HG03558 (cell line): ENCODE measurements around the gene TSPAN9.

Source experiments
- ATAC-seq: cut with Tn5 transposase; IDR thresholded peaks from one replicate; pipeline ENCODE4 v1.9.1; 2021; ENCODE audit warnings: moderate number of reproducible peaks; ENCODE audit not compliant: unreplicated experiment; ENCODE audit errors: extremely low read depth

TSPAN9 gene

GRCh38 chr12:3119192-3119755 lies 42.1 kb downstream of the TSPAN9 start:
- no peak for ATAC-seq

DNA sequence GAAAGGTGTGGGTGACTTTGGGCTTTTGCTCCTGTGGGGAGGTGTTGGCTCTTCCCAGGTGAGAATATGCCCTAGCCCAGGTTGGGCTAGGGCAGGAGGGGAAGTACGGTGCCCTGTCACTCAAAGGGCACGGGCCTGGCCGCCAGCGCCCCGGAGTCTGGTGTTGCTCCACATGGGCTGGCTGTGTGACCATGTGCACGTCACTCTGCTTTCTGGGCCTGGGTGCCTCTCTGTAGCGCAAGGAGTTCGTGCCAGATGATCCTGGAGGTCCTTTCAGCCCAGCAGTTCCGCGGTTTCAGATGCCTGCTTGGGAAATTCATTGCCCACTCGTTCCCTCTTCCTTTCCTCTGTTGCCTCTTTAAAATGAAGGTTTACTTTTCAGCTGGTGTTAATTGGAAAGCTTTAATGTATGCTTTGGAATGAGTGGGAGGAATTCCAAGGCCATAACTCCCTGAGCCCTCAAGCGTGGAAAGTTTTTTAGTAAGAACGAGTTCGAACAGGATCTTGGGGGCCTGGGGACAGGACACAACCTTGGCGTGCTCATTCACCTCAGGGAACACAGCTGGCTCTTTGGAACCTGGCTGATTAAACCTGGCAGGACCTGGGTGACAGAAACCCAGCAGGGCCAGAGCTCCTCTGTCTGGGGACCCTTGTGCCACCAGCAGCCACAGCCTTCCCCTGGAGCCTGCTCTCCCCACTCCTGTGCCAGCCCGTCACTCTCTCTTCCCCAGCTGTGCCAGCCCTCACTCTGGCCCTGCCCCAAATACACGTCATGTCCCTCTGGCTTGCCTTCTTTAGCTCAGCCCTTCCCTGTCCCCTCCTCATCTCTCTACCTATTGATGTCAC lies 42.8 kb downstream of the TSPAN9 start:
- ATAC-seq, result no peak

- ATAC-seq, result no peak
These were observed 43.5 kb downstream of the TSPAN9 start for GRCh38 chr12:3120701-3121100.

DNA sequence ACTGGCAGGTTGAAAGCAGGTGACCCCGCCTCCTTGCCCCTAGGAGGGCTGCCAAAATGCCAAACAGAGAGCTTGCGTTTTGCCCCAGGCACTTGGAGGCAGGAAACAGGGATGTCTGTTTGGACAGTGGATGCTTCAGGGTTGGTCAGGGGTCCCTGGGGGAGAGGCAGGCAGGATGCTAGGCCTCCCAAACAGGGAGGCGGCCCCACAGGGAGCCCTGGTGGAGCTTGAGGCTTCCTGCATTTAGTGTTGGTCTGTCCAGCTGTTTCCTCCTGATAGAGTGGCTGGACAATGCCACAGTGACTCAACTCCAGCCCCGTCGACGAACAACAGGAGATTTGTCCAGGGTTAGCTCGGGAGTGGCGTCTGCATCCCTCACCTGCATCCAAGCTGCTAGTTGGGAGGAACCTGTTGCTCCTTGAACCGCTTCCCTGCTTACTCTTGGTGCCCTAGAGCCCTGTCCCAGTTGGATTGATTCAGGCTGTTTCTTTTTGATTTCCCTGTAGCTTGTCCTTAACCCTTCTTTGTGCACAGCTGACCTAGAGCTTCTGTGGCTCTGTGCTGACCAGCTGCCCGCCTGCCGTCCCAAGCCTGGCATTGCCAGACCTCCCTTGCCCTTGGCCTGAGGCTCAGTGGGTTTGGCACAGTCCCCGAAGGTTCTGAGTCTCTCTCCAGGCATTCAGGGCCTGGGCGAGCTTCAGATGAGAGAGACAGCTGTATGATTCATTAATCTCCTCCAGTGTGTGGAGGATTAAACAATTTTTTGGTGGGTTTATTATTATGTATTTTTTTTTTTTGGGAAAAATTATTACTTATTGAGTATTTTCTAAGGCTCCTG lies 45.9 kb downstream of the TSPAN9 start:
- no peak for ATAC-seq

DNA sequence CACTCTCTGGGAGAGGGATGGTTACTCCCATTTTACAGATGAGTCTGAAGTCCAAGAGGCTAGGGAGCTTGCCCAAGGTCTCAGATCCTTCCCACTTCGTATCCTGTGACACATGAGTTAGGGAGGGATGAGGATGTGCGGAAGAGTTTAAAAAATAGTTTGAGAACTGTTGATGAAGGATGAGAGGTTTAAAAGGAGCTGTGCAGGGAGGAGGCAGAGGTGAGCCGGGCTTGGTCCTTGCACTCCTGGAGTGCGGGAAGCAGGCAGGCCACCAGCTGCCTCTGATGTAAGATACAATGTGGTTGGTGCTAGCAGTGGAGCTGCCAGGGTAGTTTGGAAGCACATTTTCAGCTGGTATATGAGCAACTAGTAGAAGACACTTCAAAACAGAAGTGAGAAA lies 46.5 kb downstream of the TSPAN9 start:
- ATAC-seq, result no peak

DNA sequence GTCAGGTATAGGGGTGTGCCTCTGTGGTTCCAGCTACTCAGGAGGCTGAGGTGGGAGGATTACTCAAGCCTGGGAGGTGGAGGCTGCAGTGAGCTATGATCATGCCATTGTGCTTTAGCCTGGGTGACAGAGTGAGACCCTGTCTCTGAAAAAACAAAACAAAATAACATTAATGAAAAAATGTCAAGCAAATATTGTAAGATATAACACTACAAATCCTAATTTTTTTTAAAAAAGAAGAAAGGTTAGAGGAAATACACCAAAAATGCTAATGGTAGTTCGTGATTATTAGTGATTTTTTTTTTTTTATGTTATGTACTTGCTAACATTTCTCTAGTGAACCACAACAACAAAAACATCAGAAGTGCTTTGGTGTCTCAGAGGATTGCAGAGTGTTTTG lies 47.7 kb downstream of the TSPAN9 start:
- ATAC-seq, result no peak

DNA sequence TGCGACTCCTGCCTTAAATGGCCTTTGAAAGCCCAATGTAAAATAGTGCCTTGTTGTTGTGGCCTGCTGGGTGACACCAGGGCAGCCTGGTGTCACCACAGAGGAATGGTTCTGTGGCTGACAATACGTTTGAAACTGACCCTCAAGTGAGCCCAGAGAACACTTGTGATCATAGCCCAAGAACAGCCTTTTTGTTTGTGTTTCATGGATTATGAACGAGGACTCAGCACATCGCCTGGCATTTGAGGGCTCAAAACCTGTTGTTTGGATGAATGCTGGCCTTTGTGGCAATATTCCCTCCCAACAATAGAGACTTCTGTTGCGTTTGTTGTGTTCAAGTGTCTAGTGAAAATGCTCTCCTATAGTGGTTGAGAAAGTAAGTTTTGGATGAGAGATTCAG lies 48.5 kb downstream of the TSPAN9 start:
- no peak for ATAC-seq

GRCh38 chr12:3127832-3128231 lies 50.7 kb downstream of the TSPAN9 start:
- ATAC-seq, result no peak

- no peak for ATAC-seq
These were observed 51.5 kb downstream of the TSPAN9 start for GRCh38 chr12:3128498-3129293.

GRCh38 chr12:3129301-3130056 lies 52.3 kb downstream of the TSPAN9 start:
- no peak for ATAC-seq

GRCh38 chr12:3130057-3130830 lies 53.1 kb downstream of the TSPAN9 start:
- ATAC-seq, result no peak

DNA sequence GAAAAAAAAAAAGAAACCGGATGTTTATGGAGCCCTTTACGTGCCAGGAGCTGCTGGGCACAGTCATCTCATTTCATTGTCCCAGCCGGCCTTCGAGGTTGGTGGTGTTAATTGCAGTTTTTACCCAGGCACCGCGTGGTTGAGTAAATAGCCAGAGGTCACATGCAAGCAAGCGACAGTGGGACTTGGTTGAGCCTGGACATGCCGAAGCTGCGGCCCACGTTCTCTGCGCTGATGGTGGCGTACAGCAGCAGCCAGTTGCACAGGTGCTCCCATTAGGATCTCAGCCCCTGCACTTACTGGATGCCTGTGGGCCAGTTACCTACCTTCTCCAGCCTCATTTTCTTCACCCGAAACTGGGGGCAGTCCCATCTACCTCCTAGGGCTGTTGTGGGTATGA lies 54.0 kb downstream of the TSPAN9 start:
- no peak for ATAC-seq

DNA sequence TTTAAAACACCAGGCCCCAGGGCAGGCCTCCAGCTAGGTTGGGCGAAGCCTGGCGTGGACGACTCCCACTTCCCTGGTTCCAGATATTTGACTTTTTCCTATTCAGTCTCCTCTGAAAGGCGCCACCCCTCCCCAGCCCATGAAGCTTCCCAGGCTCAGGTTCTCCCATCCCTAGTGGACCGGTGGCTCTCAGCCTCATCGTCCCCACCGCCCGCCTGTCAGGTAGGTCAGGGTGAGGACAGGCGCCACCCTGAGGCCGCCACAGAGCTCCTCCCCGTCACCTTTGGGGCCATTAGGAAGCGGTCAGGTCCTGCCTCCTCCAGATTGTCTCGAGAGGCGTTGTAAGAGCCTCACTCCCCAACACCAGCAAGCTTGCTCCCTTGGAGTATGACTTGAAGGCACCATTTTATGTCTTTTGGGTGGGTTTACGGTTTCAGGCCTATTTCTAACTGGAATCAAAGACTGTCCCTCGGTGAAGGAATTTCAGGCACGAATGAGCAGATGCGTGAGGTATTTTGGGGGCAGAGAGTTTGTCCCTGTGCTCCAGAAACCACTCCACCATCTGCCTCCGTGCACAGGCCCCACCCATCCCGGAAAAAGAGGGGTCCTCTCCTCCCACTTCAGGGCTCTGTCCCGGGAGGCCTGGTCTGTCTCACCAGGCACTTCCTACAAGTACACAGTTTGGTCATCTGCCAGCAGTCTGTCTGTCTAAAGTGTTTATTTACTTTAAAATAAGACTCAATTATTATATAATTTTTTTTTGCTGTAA lies 55.6 kb downstream of the TSPAN9 start:
- no peak for ATAC-seq

- no peak for ATAC-seq
These were observed 56.2 kb downstream of the TSPAN9 start for GRCh38 chr12:3133405-3133783.

DNA sequence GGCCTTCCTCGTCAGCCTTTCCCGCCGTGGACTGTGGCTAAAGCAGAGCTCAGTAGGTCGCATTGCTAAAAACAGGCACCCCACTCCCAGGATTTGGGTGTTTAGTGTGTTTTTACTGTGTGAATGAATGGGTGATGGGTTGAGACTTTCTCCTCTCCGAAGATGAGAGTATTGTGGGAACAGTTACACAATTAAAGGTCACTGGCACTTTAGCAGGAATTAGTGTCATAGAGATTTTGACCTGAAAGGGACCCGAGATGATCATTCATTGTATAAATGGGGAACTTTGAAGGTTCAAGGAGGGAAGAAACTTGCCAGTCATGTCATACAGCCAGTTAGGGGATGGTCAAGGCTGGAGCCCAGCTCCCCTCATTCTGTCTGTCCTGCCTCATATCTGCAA lies 56.9 kb downstream of the TSPAN9 start:
- ATAC-seq, result no peak

DNA sequence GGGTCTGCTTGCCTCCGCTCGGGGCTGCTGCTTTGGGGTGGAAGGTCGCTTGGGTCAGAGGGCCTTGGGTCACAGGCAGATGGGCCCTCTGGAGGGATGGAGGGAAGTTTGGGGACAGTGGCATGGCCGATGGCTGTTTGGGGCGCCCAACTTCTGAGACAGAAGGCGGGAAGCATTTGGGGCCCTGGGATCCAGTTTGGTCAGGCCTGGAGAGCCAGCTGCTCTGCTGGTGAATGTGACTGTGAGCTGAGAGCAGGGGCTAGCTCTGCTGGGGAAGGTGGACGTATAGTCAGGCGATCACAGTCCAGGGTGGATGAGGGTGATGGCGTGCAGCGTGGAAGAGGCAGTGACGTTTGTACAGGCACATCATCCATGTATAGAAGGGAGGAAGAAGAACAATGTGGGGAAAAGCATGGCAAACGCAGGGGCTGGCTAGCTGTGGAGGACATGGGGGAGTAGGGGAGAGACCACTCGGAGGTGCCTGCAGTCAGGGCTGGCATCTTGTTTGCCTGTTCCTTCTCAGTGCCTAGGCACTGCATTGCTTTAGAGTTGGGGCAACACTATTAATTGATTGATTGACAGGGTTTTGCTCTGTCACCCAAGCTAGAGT lies 57.5 kb downstream of the TSPAN9 start:
- no peak for ATAC-seq

- no peak for ATAC-seq
These were observed 58.6 kb downstream of the TSPAN9 start for GRCh38 chr12:3135522-3136461.
